ENCODE data around the gene TAX1BP3. TPM values are rescaled to one million over a fixed set of nuclear protein-coding genes. Genes with fewer than 3 reads are reported as not detected.

The TAX1BP3 gene
- total RNA-seq, 4 donors from 2014 or later = 44.7 to 98.7 (median 74.0) TPM

GRCh38 chr17:3657874-3658783 is 10.2 kb downstream of the TAX1BP3 start:
- no peak overlapping the region for H3K4me3 ChIP-seq
- H3K9me3 ChIP-seq = no peaks in the 10 kb centered on the region
- no peaks in the 10 kb centered on the region for H3K27me3 ChIP-seq
- DNase-seq = no peak
- no peaks in the 10 kb centered on the region for H3K36me3 ChIP-seq
- peak overlapping the region; percentile 85 to 89 for H3K27ac ChIP-seq
- H3K4me1 ChIP-seq = peaks cover 7 to 9% of the 10 kb centered on the region in 2 donors
- intact Hi-C loops (cut with DNase I; ENCODE audit: low total_unique reads) = no loop called here
- TF ChIP-seq POLR2A (IDR thresholded peaks at IDR 0.05) (no peak), CTCF (IDR thresholded peaks at IDR 0.05) (no peak)

- H3K9me3 ChIP-seq = no peaks in the 10 kb centered on the region
- peak overlapping the region in 1 of 2 donors; percentile 89 for H3K27ac ChIP-seq
- peaks cover 7 to 9% of the 10 kb centered on the region in 2 donors for H3K4me1 ChIP-seq
- no peak for DNase-seq
- no peak overlapping the region for H3K4me3 ChIP-seq
- no peaks in the 10 kb centered on the region for H3K27me3 ChIP-seq
- no peak for TF ChIP-seq POLR2A (IDR thresholded peaks at IDR 0.05)
- no peak for TF ChIP-seq CTCF (IDR thresholded peaks at IDR 0.05)
- no peaks in the 10 kb centered on the region for H3K36me3 ChIP-seq
- intact Hi-C loops (cut with DNase I; ENCODE audit: low total_unique reads) = no loop called here
Measured at GRCh38 chr17:3657588-3657869, 10.8 kb downstream of the TAX1BP3 start.

GRCh38 chr17:3656755-3657587 is 11.4 kb downstream of the TAX1BP3 start:
- intact Hi-C loops (cut with DNase I; ENCODE audit: low total_unique reads) = no loop called here
- DNase-seq = no peak
- Histone ChIP-seq H3K4me3 (no peak overlapping the region), H3K36me3 (no peaks in the 10 kb centered on the region), H3K27me3 (no peaks in the 10 kb centered on the region), H3K27ac (peak overlapping the region in 1 of 2 donors; percentile 89), H3K4me1 (peaks cover 7 to 9% of the 10 kb centered on the region in 2 donors), H3K9me3 (no peaks in the 10 kb centered on the region)
- no peak for TF ChIP-seq POLR2A (IDR thresholded peaks at IDR 0.05)
- no peak for TF ChIP-seq CTCF (IDR thresholded peaks at IDR 0.05)

- Histone ChIP-seq H3K9me3 (no peaks in the 10 kb centered on the region), H3K4me3 (no peak overlapping the region), H3K27ac (no peak overlapping the region), H3K36me3 (no peaks in the 10 kb centered on the region), H3K27me3 (no peaks in the 10 kb centered on the region), H3K4me1 (peaks cover 7 to 9% of the 10 kb centered on the region in 2 donors)
- DNase-seq = no peak
- intact Hi-C loops (cut with DNase I; ENCODE audit: low total_unique reads) = no loop called here
- TF ChIP-seq CTCF (IDR thresholded peaks at IDR 0.05) = no peak
- no peak for TF ChIP-seq POLR2A (IDR thresholded peaks at IDR 0.05)
Measured at GRCh38 chr17:3656353-3656752, 12.0 kb downstream of the TAX1BP3 start.

GRCh38 chr17:3655766-3656165 is 12.6 kb downstream of the TAX1BP3 start:
- intact Hi-C loops (cut with DNase I; ENCODE audit: low total_unique reads) = no loop called here
- H3K27me3 ChIP-seq = no peaks in the 10 kb centered on the region
- no peak overlapping the region for H3K4me3 ChIP-seq
- H3K9me3 ChIP-seq = no peaks in the 10 kb centered on the region
- TF ChIP-seq POLR2A (IDR thresholded peaks at IDR 0.05) (no peak), CTCF (IDR thresholded peaks at IDR 0.05) (no peak)
- H3K4me1 ChIP-seq = peaks cover 7 to 9% of the 10 kb centered on the region in 2 donors
- no peak overlapping the region for H3K27ac ChIP-seq
- no peak for DNase-seq
- no peaks in the 10 kb centered on the region for H3K36me3 ChIP-seq
